GM12878 (cell line): ENCODE measurements around the gene MOBP. TPM values are rescaled to one million over a fixed set of nuclear protein-coding genes. Genes with fewer than 3 reads are reported as not detected.

ENCODE experiments used
- BCL3 ChIP-seq: IDR thresholded peaks from 2 replicates; pipeline ENCODE4 v1.6.1; 2011; ENCODE audit warnings: borderline replicate concordance, low read depth, mild to moderate bottlenecking, moderate library complexity, low read length; ENCODE audit not compliant: insufficient read depth, poor library complexity, severe bottlenecking
- CHD2 ChIP-seq: IDR thresholded peaks from 2 replicates; pipeline ENCODE4 v1.6.1; 2011; ENCODE audit warnings: low read depth, low read length, improper control_type of control experiment, borderline replicate concordance
- EGR1 ChIP-seq, 2 experiments: IDR thresholded peaks; 1 replicate in 1 of 2; 2 replicates in 1 of 2; pipeline ENCODE4 v1.6.1; 2011 to 2012; ENCODE audit warnings: low read depth in 2 of 2, low read length in 2 of 2, borderline replicate concordance in 1 of 2, mild to moderate bottlenecking in 1 of 2, moderate library complexity in 1 of 2
- HDGF ChIP-seq: fragments of 450-650 bp; IDR thresholded peaks from 2 replicates; pipeline ENCODE4 v1.6.1; 2016; ENCODE audit warnings: antibody characterized with exemption
- KDM1A ChIP-seq: fragments of 200-600 bp; sonication (generic); IDR thresholded peaks from 2 replicates; pipeline ENCODE4 v1.6.1; 2016; ENCODE audit warnings: borderline replicate concordance
- MEF2A ChIP-seq: IDR thresholded peaks from 2 replicates; pipeline ENCODE4 v1.6.1; 2011; ENCODE audit warnings: low read depth, mild to moderate bottlenecking, low read length, moderate library complexity; ENCODE audit not compliant: insufficient read depth
- RUNX3 ChIP-seq: IDR thresholded peaks from 2 replicates; pipeline ENCODE4 v1.6.1; 2012; ENCODE audit warnings: low read length, inconsistent platforms
- polyA plus RNA-seq, 11 experiments: library from polyadenylated mRNA; depleted of rRNA in 4 of 11; unstranded in 6 of 11; stranded (reverse) in 5 of 11; fragments of >200 nt; fragmentation: Nextera tagmentation in 4 of 11; fragmentation: Illumina TruSeq in 1 of 11; extraction: Ambion mirVana in 4 of 11; extraction: Trizol in 1 of 11; gene quantifications; 1 replicate in 1 of 11; 2 replicates in 10 of 11; pipeline versions ENCODE4 v1.2.1 to v1.2.3, GENCODE V29; 2011 to 2016; ENCODE audit warnings: inconsistent platforms in 2 of 11, missing spikeins in 2 of 11, low read depth in 1 of 11
- total RNA-seq, 4 experiments: library from RNA; depleted of rRNA in 3 of 4; stranded (reverse); fragments of >200 nt in 3 of 4; fragmentation: Illumina TruSeq in 1 of 4; extraction: Trizol in 1 of 4; gene quantifications; 2 replicates each; pipeline versions ENCODE4 v1.2.1 to v1.2.3, GENCODE V29; 2013 to 2021
- TF ChIP-seq, protein P1 (sequence below): fragments of 450-650 bp; IDR thresholded peaks from 2 replicates; pipeline ENCODE4 v1.6.1; 2017; ENCODE audit warnings: mild to moderate bottlenecking

Gene MOBP
- total and polyA plus RNA-seq, 10 of the 15 experiments (the other 5 are each of a cell fraction or from before 2014, with no cell fraction given): 0.04 to 0.09 (median 0.08) TPM; not detected in 5

GRCh38 chr3:39513791-39514369, 46.4 kb downstream of the MOBP start (continued):
- TF ChIP-seq, protein P1, sequence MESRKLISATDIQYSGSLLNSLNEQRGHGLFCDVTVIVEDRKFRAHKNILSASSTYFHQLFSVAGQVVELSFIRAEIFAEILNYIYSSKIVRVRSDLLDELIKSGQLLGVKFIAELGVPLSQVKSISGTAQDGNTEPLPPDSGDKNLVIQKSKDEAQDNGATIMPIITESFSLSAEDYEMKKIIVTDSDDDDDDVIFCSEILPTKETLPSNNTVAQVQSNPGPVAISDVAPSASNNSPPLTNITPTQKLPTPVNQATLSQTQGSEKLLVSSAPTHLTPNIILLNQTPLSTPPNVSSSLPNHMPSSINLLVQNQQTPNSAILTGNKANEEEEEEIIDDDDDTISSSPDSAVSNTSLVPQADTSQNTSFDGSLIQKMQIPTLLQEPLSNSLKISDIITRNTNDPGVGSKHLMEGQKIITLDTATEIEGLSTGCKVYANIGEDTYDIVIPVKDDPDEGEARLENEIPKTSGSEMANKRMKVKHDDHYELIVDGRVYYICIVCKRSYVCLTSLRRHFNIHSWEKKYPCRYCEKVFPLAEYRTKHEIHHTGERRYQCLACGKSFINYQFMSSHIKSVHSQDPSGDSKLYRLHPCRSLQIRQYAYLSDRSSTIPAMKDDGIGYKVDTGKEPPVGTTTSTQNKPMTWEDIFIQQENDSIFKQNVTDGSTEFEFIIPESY: no peak
- no peak for TF ChIP-seq RUNX3
- no peak for TF ChIP-seq HDGF
- no peak for TF ChIP-seq EGR1 (IDR thresholded peaks at IDR 0.05; ENCODE audit: borderline replicate concordance in 1 of 2, low read depth in 2 of 2, low read length in 2 of 2)
- TF ChIP-seq BCL3: no peak
- TF ChIP-seq MEF2A: no peak
- no peak for TF ChIP-seq KDM1A
- TF ChIP-seq CHD2: no peak
